H1 (cell line): ENCODE measurements around the gene JOSD1. TPM values are rescaled to one million over a fixed set of nuclear protein-coding genes. Genes with fewer than 3 reads are reported as not detected.

ENCODE experiments used
- CTCF ChIA-PET: fragments of 300-600 bp; sonication (Branson Sonifier 250); formaldehyde crosslinking; loops from one replicate; lab custom pipeline; 2021; ENCODE audit not compliant: partially characterized antibody; lab: Charles Lee
- POLR2A ChIA-PET: fragments of 300-600 bp; sonication (Branson Sonifier 250); formaldehyde crosslinking; loops from one replicate; lab custom pipeline; 2021; ENCODE audit warnings: inconsistent platforms; ENCODE audit not compliant: partially characterized antibody; lab: Charles Lee
- DNase-seq, 2 experiments: peaks; one replicate each; pipeline versions ENCODE4 v3.0.0 to v3.0.0-alpha.2; 2010 to 2022; ENCODE audit warnings: low spot score in 2 of 2, low read depth in 1 of 2, mixed read lengths in 1 of 2
- FAIRE-seq: peaks from 2 replicates; lab custom pipeline; 2011; peaks lifted over from hg19 to GRCh38; lab: Jason Lieb, UNC
- H2AFZ ChIP-seq: 2 replicates; pipeline ENCODE4 v1.8.1; 2012; ENCODE audit warnings: low read length, inconsistent platforms
- H2AK5ac ChIP-seq: 2 replicates; pipeline ENCODE4 v1.6.1; 2013; ENCODE audit warnings: low read depth, low read length
- H2BK120ac ChIP-seq: replicated peaks from 2 replicates; pipeline ENCODE3; 2013; ENCODE audit warnings: low read depth, low read length, inconsistent platforms
- H2BK12ac ChIP-seq: 2 replicates; pipeline ENCODE4 v1.6.1; 2013; ENCODE audit warnings: low read depth, low read length
- H2BK15ac ChIP-seq: 2 replicates; pipeline ENCODE4 v1.6.1; 2013; ENCODE audit warnings: low read length
- H2BK20ac ChIP-seq: 2 replicates; pipeline ENCODE4 v1.6.1; 2013; ENCODE audit warnings: low read length
- H2BK5ac ChIP-seq: 2 replicates; pipeline ENCODE4 v1.6.1; 2013; ENCODE audit warnings: low read depth, low read length
- H3K14ac ChIP-seq: 2 replicates; pipeline ENCODE4 v1.6.1; 2013; ENCODE audit warnings: inconsistent platforms; ENCODE audit not compliant: insufficient read length
- H3K18ac ChIP-seq: 2 replicates; pipeline ENCODE4 v1.6.1; 2013; ENCODE audit warnings: low read length; ENCODE audit errors: extremely low read depth
- H3K23ac ChIP-seq: 2 replicates; pipeline ENCODE4 v1.6.1; 2013; ENCODE audit warnings: inconsistent platforms; ENCODE audit not compliant: insufficient read length
- H3K23me2 ChIP-seq: 2 replicates; pipeline ENCODE4 v1.6.1; 2013; ENCODE audit warnings: low read depth, low read length
- H3K27ac ChIP-seq: 2 replicates; pipeline ENCODE4 v1.6.1; 2011; ENCODE audit warnings: low read depth, low read length, inconsistent platforms
- H3K27me3 ChIP-seq, 4 experiments: replicated peaks in 1 of 4; 1 replicate in 1 of 4; 2 replicates in 3 of 4; pipeline versions ENCODE4 v1.6.1 to v1.8.1; 2011 to 2013; ENCODE audit warnings: low read length in 3 of 4, mild to moderate bottlenecking in 3 of 4, inconsistent platforms in 2 of 4, mixed read lengths in 2 of 4, moderate library complexity in 1 of 4; ENCODE audit not compliant: control insufficient read depth in 3 of 4, insufficient read depth in 3 of 4; ENCODE audit errors: extremely low read depth in 1 of 4
- H3K36me3 ChIP-seq, 4 experiments: 2 replicates each; pipeline versions ENCODE4 v1.6.1 to v1.8.1; 2011 to 2013; ENCODE audit warnings: mild to moderate bottlenecking in 4 of 4, low read length in 3 of 4, moderate library complexity in 2 of 4, control low read depth in 1 of 4, inconsistent platforms in 1 of 4; ENCODE audit not compliant: insufficient read depth in 4 of 4, control insufficient read depth in 2 of 4
- H3K4ac ChIP-seq: replicated peaks from 2 replicates; pipeline ENCODE3; 2013; ENCODE audit warnings: low read length, low read depth, mixed read lengths, inconsistent platforms; ENCODE audit not compliant: insufficient read length
- H3K4me1 ChIP-seq, 4 experiments: replicated peaks in 1 of 4; 1 replicate in 1 of 4; 2 replicates in 3 of 4; pipeline versions ENCODE4 v1.6.1 to v1.8.1; 2011 to 2013; ENCODE audit warnings: low read length in 3 of 4, inconsistent platforms in 2 of 4, mixed read lengths in 1 of 4; ENCODE audit not compliant: insufficient read depth in 4 of 4, control insufficient read depth in 3 of 4
- H3K4me2 ChIP-seq, 2 experiments: 2 replicates each; pipeline versions ENCODE4 v1.6.1 to v1.8.1; 2011 to 2013; ENCODE audit warnings: low read depth in 2 of 2, low read length in 2 of 2, control low read depth in 1 of 2, inconsistent platforms in 1 of 2, mild to moderate bottlenecking in 1 of 2; ENCODE audit not compliant: insufficient read depth in 1 of 2
- H3K4me3 ChIP-seq, 4 experiments: fragments of 200-600, 300-600 bp in 1 of 4; sonication (generic), shearing (Covaris generic), sonication (Bioruptor Twin) in 1 of 4; 2 replicates each; pipeline versions ENCODE4 v1.5.1 to v1.8.1; 2011 to 2016; ENCODE audit warnings: low read length in 4 of 4, low read depth in 3 of 4, control low read depth in 2 of 4, inconsistent platforms in 2 of 4, mild to moderate bottlenecking in 2 of 4, mixed read lengths in 1 of 4, moderate library complexity in 1 of 4; ENCODE audit not compliant: insufficient read depth in 2 of 4; ENCODE audit errors: extremely low read depth in 1 of 4
- H3K56ac ChIP-seq: replicated peaks from 2 replicates; pipeline ENCODE3; 2013; ENCODE audit warnings: low read depth, mild to moderate bottlenecking, mixed read lengths, low read length, inconsistent platforms; ENCODE audit not compliant: insufficient read length
- H3K79me1 ChIP-seq: 2 replicates; pipeline ENCODE4 v1.6.1; 2013; ENCODE audit warnings: low read depth, low read length, control low read depth
- H3K79me2 ChIP-seq, 2 experiments: 2 replicates each; pipeline versions ENCODE4 v1.6.1 to v1.8.1; 2012 to 2013; ENCODE audit warnings: low read length in 2 of 2, mild to moderate bottlenecking in 2 of 2, inconsistent platforms in 1 of 2; ENCODE audit not compliant: insufficient read depth in 2 of 2, control insufficient read depth in 1 of 2
- H3K9ac ChIP-seq, 4 experiments: replicated peaks in 1 of 4; 1 replicate in 1 of 4; 2 replicates in 3 of 4; pipeline versions ENCODE4 v1.6.1 to v1.8.1; 2011 to 2013; ENCODE audit warnings: low read depth in 3 of 4, low read length in 3 of 4, control low read depth in 2 of 4, mild to moderate bottlenecking in 2 of 4, moderate library complexity in 2 of 4, inconsistent platforms in 1 of 4; ENCODE audit errors: extremely low read depth in 1 of 4
- H3K9me3 ChIP-seq, 2 experiments: 2 replicates each; pipeline versions ENCODE4 v1.6.1 to v1.8.1; 2012 to 2013; ENCODE audit warnings: mild to moderate bottlenecking in 2 of 2, moderate library complexity in 2 of 2, control low read depth in 1 of 2, inconsistent platforms in 1 of 2, low read depth in 1 of 2, low read length in 1 of 2, mixed read lengths in 1 of 2; ENCODE audit not compliant: insufficient read depth in 2 of 2
- H4K20me1 ChIP-seq, 2 experiments: replicated peaks in 1 of 2; 2 replicates each; pipeline versions ENCODE3 to v1.8.1; 2011 to 2013; ENCODE audit warnings: inconsistent platforms in 2 of 2, low read length in 2 of 2, mild to moderate bottlenecking in 1 of 2; ENCODE audit not compliant: insufficient read depth in 2 of 2, control insufficient read depth in 1 of 2
- H4K5ac ChIP-seq: 2 replicates; pipeline ENCODE4 v1.6.1; 2013; ENCODE audit warnings: low read length, low read depth, mixed read lengths, inconsistent platforms; ENCODE audit not compliant: insufficient read length
- H4K8ac ChIP-seq: 2 replicates; pipeline ENCODE4 v1.8.0; 2013; ENCODE audit warnings: mild to moderate bottlenecking, moderate library complexity, low read length, inconsistent platforms; ENCODE audit not compliant: insufficient read depth; ENCODE audit errors: extremely low read depth
- H4K91ac ChIP-seq: replicated peaks from 2 replicates; pipeline ENCODE3; 2013; ENCODE audit warnings: low read length, mixed read lengths, inconsistent platforms; ENCODE audit not compliant: insufficient read length
- BRCA1 ChIP-seq: IDR thresholded peaks from 2 replicates; pipeline ENCODE4 v1.6.1; 2012; ENCODE audit warnings: low read depth, low read length, improper control_type of control experiment
- GABPA ChIP-seq: IDR thresholded peaks from 2 replicates; pipeline ENCODE4 v1.6.1; 2011; ENCODE audit warnings: mild to moderate bottlenecking, low read length, moderate library complexity, borderline replicate concordance; ENCODE audit not compliant: insufficient read depth
- KDM5A ChIP-seq: fragments of 200-600 bp; IDR thresholded peaks from 2 replicates; pipeline ENCODE4 v1.7.1; 2012; ENCODE audit warnings: mild to moderate bottlenecking, low read length, inconsistent platforms, mixed read lengths
- NANOG ChIP-seq: IDR thresholded peaks from 2 replicates; pipeline ENCODE4 v1.6.1; 2011; ENCODE audit warnings: low read length, low read depth, mild to moderate bottlenecking, inconsistent platforms; ENCODE audit not compliant: insufficient read depth, poor library complexity, severe bottlenecking
- NRF1 ChIP-seq: IDR thresholded peaks from 2 replicates; pipeline ENCODE4 v1.6.1; 2011; ENCODE audit warnings: mild to moderate bottlenecking, low read depth, low read length, improper control_type of control experiment
- POLR2A ChIP-seq, 2 experiments: IDR thresholded peaks; 1 replicate in 1 of 2; 2 replicates in 1 of 2; pipeline ENCODE4 v1.6.1; 2011; ENCODE audit warnings: low read depth in 2 of 2, low read length in 2 of 2, mild to moderate bottlenecking in 2 of 2; ENCODE audit errors: control extremely low read depth in 1 of 2
- RFX5 ChIP-seq: IDR thresholded peaks from 2 replicates; pipeline ENCODE4 v1.6.1; 2011; ENCODE audit warnings: low read depth, low read length, improper control_type of control experiment, borderline replicate concordance
- SAP30 ChIP-seq: fragments of 300-600 bp; sonication (generic); IDR thresholded peaks from 2 replicates; pipeline ENCODE4 v1.7.1; 2012; ENCODE audit warnings: low read length, moderate library complexity, mild to moderate bottlenecking, inconsistent platforms; ENCODE audit not compliant: insufficient read depth, insufficient replicate concordance
- TAF1 ChIP-seq: IDR thresholded peaks from 2 replicates; pipeline ENCODE4 v1.6.1; 2011; ENCODE audit warnings: mild to moderate bottlenecking, low read depth, low read length
- WGBS, 2 experiments: shearing (Covaris generic) in 1 of 2; methylation state at CpG; one replicate each; pipeline versions ENCODE4 v1.1.6 to v1.1.7; 2013 to 2015; ENCODE audit warnings: low lambda C conversion rate in 2 of 2, mixed read lengths in 2 of 2, inconsistent platforms in 1 of 2, low coverage in 1 of 2, missing lambda C conversion rate in 1 of 2; ENCODE audit not compliant: insufficient replicate concordance in 2 of 2, insufficient coverage in 1 of 2, insufficient read length in 1 of 2; ENCODE audit errors: extremely low coverage in 1 of 2, missing lambda C conversion rate in 1 of 2; 5-methylcytosine and 5-hydroxymethylcytosine counted together
- polyA plus RNA-seq, 7 experiments: library from polyadenylated mRNA; depleted of rRNA in 3 of 7; stranded (reverse) in 5 of 7; unstranded in 2 of 7; fragments of >200 nt in 5 of 7; fragments of 200-250 nt in 2 of 7; gene quantifications; 1 replicate in 5 of 7; 2 replicates in 1 of 7; 4 replicates in 1 of 7; pipeline versions ENCODE4 v1.2.1 to v1.2.3, GENCODE V29; 2011 to 2013; ENCODE audit warnings: missing spikeins in 2 of 7, mixed read lengths in 2 of 7
- total RNA-seq: library from RNA; stranded (reverse); fragmentation: NEBNext Ultra II Directional; extraction: Animal tissue kit (Norgen Biotek cat#: 25700); gene quantifications from 2 replicates; pipeline ENCODE4 v1.2.1, GENCODE V29; 2021

JOSD1 gene
- total and polyA plus RNA-seq, 2 of the 8 experiments (the other 6 are each of a cell fraction or from before 2014, with no cell fraction given): 18.4 to 20.2 TPM

GRCh38 chr22:38706901-38707195 is 6.1 kb upstream of the JOSD1 start:
- H2AFZ ChIP-seq: no peak overlapping the region
- peaks cover 7% of the 10 kb centered on the region for H3K23me2 ChIP-seq
- FAIRE-seq (no peak), DNase-seq (no peak)
- no peaks in the 10 kb centered on the region for H3K9me3 ChIP-seq
- 0 out of 2 replicates have a peak, but pooled peaks cover 4% of the 10 kb centered on the region for H3K79me1 ChIP-seq
- H2BK12ac ChIP-seq: no peak overlapping the region
- no peak overlapping the region for H3K27ac ChIP-seq
- H3K36me3 ChIP-seq: peaks cover 0 to 14% (median 6%) of the 10 kb centered on the region in 4 experiments; a peak in 4 of 8 replicates
- 16% methylated on average over 4 of the region's 4 CpGs; no CpG with 5 or more reads in 1 of the 2 experiments for WGBS, 2 experiments
- peaks cover 26 to 57% of the 10 kb centered on the region in 2 experiments for H3K79me2 ChIP-seq
- H3K27me3 ChIP-seq: no peaks in the 10 kb centered on the region
- H4K5ac ChIP-seq: no peak overlapping the region
- ChIA-PET CTCF (interaction anchor here (0.9 to 3.3 kb wide), 3 partner anchors 18 to 61 kb away, joined by 3 to 19 read pairs (median 3); no protein-coding TSS in a partner anchor), POLR2A (interaction anchor here (0.5 to 5.6 kb wide), 11 partner anchors 10 to 838 kb away, joined by 3 to 39 read pairs (median 3); partner anchors contain the start of gene TOMM22)
- H3K14ac ChIP-seq: no peak overlapping the region
- H2BK20ac ChIP-seq: no peak overlapping the region
- no peak overlapping the region for H2BK120ac ChIP-seq
- H4K8ac ChIP-seq: no peak overlapping the region
- H3K4me2 ChIP-seq: peak overlapping the region; percentile 82 to 88
- no peak overlapping the region for H3K18ac ChIP-seq
- no peak overlapping the region for H3K4ac ChIP-seq
- H3K23ac ChIP-seq: no peak overlapping the region
- H3K9ac ChIP-seq: peak overlapping the region; percentile 78 to 99 (median 88)
- H3K4me3 ChIP-seq: peak overlapping the region; percentile 82 to 95 (median 90)
- no peak overlapping the region for H2AK5ac ChIP-seq
- H4K91ac ChIP-seq: no peak overlapping the region
- no peak overlapping the region for H3K56ac ChIP-seq
- peaks cover 17 to 19% of the 10 kb centered on the region in 2 experiments for H4K20me1 ChIP-seq
- H2BK5ac ChIP-seq: no peak overlapping the region
- H2BK15ac ChIP-seq: no peak overlapping the region
- TF ChIP-seq NRF1 (no peak), POLR2A (IDR thresholded peaks at IDR 0.05; ENCODE audit: control extremely low read depth in 1 of 2, low read depth in 2 of 2, low read length in 2 of 2) (no peak), SAP30 (no peak), GABPA (no peak), BRCA1 (no peak), NANOG (no peak), KDM5A (no peak), TAF1 (no peak), RFX5 (no peak)
- H3K4me1 ChIP-seq: peaks cover 8 to 15% (median 14%) of the 10 kb centered on the region in 4 experiments; a peak in 5 of 7 replicates
